Gastrocnemius medialis (tissue), 4 donors: ENCODE measurements around the gene HOXA3. TPM values are rescaled to one million over a fixed set of nuclear protein-coding genes. Genes with fewer than 3 reads are reported as not detected.

Experiments
- ATAC-seq, 2 donors: fragments of 150-250 bp; one replicate each; pipeline ENCODE4 v1.9.1; 2016
- DNase-seq, 2 donors: peaks; one replicate each; pipeline ENCODE4 v3.0.0-alpha.2; 2019
- H3K27ac ChIP-seq, 4 donors: fragments of 200-600 bp; sonication (generic); 1 replicate in 1 of 4; 2 replicates in 3 of 4; pipeline ENCODE4 v1.5.1; 2016 to 2018; ENCODE audit warnings: mild to moderate bottlenecking in 2 of 4, moderate library complexity in 1 of 4
- H3K27me3 ChIP-seq, 3 donors: fragments of 200-600 bp; sonication (generic) in 2 of 3; 1 replicate in 1 of 3; 2 replicates in 2 of 3; pipeline versions ENCODE4 v1.5.1 to v1.6.0; 2016 to 2019; ENCODE audit warnings: mild to moderate bottlenecking in 1 of 3, moderate library complexity in 1 of 3
- H3K36me3 ChIP-seq, 2 donors: fragments of 200-600 bp; sonication (generic) in 1 of 2; one replicate each; pipeline ENCODE4 v1.5.1; 2017 to 2018
- H3K4me1 ChIP-seq, 2 donors: fragments of 200-600 bp; sonication (generic) in 1 of 2; one replicate each; pipeline ENCODE4 v1.5.1; 2016 to 2017; ENCODE audit warnings: mild to moderate bottlenecking in 2 of 2
- H3K4me3 ChIP-seq, 4 donors: fragments of 200-600 bp; sonication (generic) in 3 of 4; 1 replicate in 1 of 4; 2 replicates in 3 of 4; pipeline ENCODE4 v1.5.1; 2016 to 2019; ENCODE audit warnings: mild to moderate bottlenecking in 2 of 4
- H3K9me3 ChIP-seq, 3 donors: fragments of 200-600 bp; sonication (generic) in 2 of 3; 1 replicate in 1 of 3; 2 replicates in 2 of 3; pipeline ENCODE4 v1.5.1; 2016 to 2019
- POLR2A ChIP-seq, 2 donors: fragments of 450-650 bp; IDR thresholded peaks; one replicate each; pipeline ENCODE4 v1.6.1; 2017; ENCODE audit warnings: antibody characterized with exemption in 2 of 2, mild to moderate bottlenecking in 2 of 2, moderate library complexity in 2 of 2
- in situ Hi-C, 4 donors: fragments of 200-750 bp; cut with MboI; loops; one replicate each; pipeline versions ENCODE4 v1.15.0 to v1.8.0; 2017; ENCODE audit warnings: low sequenced_read_pairs in 4 of 4
- intact Hi-C: fragments of 100-400 bp; cut with DNase I; formaldehyde crosslinking; loops from one replicate; pipeline ENCODE4 v1.15.1; 2023; ENCODE audit warnings: low total_unique reads
- total RNA-seq, 4 donors: library from RNA; depleted of rRNA; stranded (reverse); fragments of >200 nt; gene quantifications; one replicate each; pipeline versions ENCODE4 v1.1.0 to v1.2.3, GENCODE V29; 2016
- TF ChIP-seq, protein P1 (sequence below), 5 experiments: fragments of 450-650 bp in 3 of 5; fragments of 200-600 bp in 2 of 5; sonication (generic) in 2 of 5; IDR thresholded peaks in 4 of 5; conservative IDR thresholded peaks in 1 of 5; 1 replicate in 4 of 5; 2 replicates in 1 of 5; pipeline ENCODE4 v1.5.1; 2016 to 2019; ENCODE audit warnings: antibody characterized with exemption in 5 of 5, mild to moderate bottlenecking in 3 of 5, moderate library complexity in 3 of 5

The HOXA3 gene
- total RNA-seq, 4 donors from 2014 or later: 0.53 to 6.2 (median 3.0) TPM

GRCh38 chr7:27095897-27096767, 56.3 kb downstream of the HOXA3 start, which contains the start of gene HOXA1:
Gene HOXA1 (minus strand): TSS chr7:27096000. CDS start chr7:27095912, 88 bp downstream.
- DNase-seq (peak; percentile 52 to 55), ATAC-seq (peak; percentile 82 to 83)
- H3K9me3 ChIP-seq: no peaks in the 10 kb centered on the region
- in situ Hi-C loops: no loop called here
- intact Hi-C loops: loop anchor here (1.0 to 2.0 kb wide), 2 partner anchors 35 to 232 kb away; partner anchors contain the start of genes HOXA4 and SKAP2
- H3K27me3 ChIP-seq: no peaks in the 10 kb centered on the region
- H3K36me3 ChIP-seq: no peaks in the 10 kb centered on the region
- H3K4me3 ChIP-seq: peak within 1 kb of the TSS; percentile 78 to 97 (median 88)
- H3K27ac ChIP-seq: peak within 1 kb of the TSS; percentile 73 to 82 (median 80)
- peaks cover 11 to 24% of the 10 kb centered on the region in 2 donors for H3K4me1 ChIP-seq
- TF ChIP-seq, protein P1, sequence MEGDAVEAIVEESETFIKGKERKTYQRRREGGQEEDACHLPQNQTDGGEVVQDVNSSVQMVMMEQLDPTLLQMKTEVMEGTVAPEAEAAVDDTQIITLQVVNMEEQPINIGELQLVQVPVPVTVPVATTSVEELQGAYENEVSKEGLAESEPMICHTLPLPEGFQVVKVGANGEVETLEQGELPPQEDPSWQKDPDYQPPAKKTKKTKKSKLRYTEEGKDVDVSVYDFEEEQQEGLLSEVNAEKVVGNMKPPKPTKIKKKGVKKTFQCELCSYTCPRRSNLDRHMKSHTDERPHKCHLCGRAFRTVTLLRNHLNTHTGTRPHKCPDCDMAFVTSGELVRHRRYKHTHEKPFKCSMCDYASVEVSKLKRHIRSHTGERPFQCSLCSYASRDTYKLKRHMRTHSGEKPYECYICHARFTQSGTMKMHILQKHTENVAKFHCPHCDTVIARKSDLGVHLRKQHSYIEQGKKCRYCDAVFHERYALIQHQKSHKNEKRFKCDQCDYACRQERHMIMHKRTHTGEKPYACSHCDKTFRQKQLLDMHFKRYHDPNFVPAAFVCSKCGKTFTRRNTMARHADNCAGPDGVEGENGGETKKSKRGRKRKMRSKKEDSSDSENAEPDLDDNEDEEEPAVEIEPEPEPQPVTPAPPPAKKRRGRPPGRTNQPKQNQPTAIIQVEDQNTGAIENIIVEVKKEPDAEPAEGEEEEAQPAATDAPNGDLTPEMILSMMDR (IDR thresholded peaks at IDR 0.05 in 4 of 5, conservative IDR thresholded peaks at IDR 0.05 in 1 of 5): peak in 1 of 5 experiments; percentile 13
- peak; percentile 41 to 59 for TF ChIP-seq POLR2A (IDR thresholded peaks at IDR 0.05)

GRCh38 chr7:27095050-27095896, 57.1 kb downstream of the HOXA3 start:
- H3K9me3 ChIP-seq: no peaks in the 10 kb centered on the region
- peak overlapping the region; percentile 78 to 97 (median 88) for H3K4me3 ChIP-seq
- no peak for ATAC-seq
- in situ Hi-C loops (no loop called here), intact Hi-C loops (no loop called here)
- peak overlapping the region in 1 of 4 donors; percentile 81 for H3K27ac ChIP-seq
- no peaks in the 10 kb centered on the region for H3K27me3 ChIP-seq
- TF ChIP-seq POLR2A (IDR thresholded peaks at IDR 0.05): no peak
- TF ChIP-seq, protein P1 (IDR thresholded peaks at IDR 0.05 in 4 of 5, conservative IDR thresholded peaks at IDR 0.05 in 1 of 5): no peak
- peaks cover 11 to 24% of the 10 kb centered on the region in 2 donors for H3K4me1 ChIP-seq
- DNase-seq: no peak
- no peaks in the 10 kb centered on the region for H3K36me3 ChIP-seq

- Histone ChIP-seq H3K9me3 (no peaks in the 10 kb centered on the region), H3K36me3 (no peaks in the 10 kb centered on the region), H3K4me1 (peaks cover 11 to 24% of the 10 kb centered on the region in 2 donors), H3K27ac (no peak overlapping the region), H3K4me3 (no peak overlapping the region), H3K27me3 (peaks cover 0 to 3% (median 0%) of the 10 kb centered on the region in 3 donors)
- intact Hi-C loops: no loop called here
- in situ Hi-C loops: no loop called here
- DNase-seq (no peak), ATAC-seq (no peak)
- TF ChIP-seq POLR2A (IDR thresholded peaks at IDR 0.05): no peak
- TF ChIP-seq, protein P1 (IDR thresholded peaks at IDR 0.05 in 4 of 5, conservative IDR thresholded peaks at IDR 0.05 in 1 of 5): no peak
Observed at GRCh38 chr7:27094304-27095049, 57.9 kb downstream of the HOXA3 start.

DNA sequence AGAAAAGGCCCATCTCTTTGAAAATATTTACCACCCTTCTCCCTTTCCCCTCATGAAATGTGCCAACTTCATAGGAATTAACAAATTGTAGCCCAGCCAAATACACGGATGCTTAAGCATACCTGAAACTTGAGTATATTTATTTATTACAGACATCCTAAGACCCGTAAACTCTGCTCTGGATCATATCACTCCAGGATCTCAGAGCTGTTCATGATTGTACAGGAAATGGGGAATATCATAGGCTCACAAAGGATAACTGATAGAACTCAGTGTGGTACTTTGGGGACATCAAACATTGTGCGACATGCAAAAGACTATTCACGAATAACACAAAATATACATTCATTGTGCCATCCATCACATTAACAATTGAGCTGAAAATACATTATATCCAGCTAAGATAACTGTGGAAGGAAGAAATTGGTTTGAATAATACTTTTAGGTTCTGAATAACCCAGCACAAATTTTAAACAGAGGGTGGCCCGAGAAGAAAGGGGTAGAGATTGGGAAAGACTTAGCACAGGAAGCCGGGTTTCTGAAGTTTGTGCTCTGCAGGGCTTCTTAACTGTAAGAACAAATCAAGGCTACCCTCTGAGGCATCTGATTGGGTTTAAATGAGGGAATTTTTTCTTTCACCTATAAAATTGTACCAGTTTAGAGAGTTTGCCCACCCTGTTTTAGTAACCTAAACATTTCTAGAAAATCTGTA, 59.0 kb downstream of the HOXA3 start:
- Histone ChIP-seq H3K36me3 (no peaks in the 10 kb centered on the region), H3K4me3 (no peak overlapping the region), H3K4me1 (peaks cover 11 to 23% of the 10 kb centered on the region in 2 donors), H3K27ac (no peak overlapping the region), H3K9me3 (no peaks in the 10 kb centered on the region), H3K27me3 (peaks cover 9 to 14% (median 10%) of the 10 kb centered on the region in 3 donors)
- TF ChIP-seq, protein P1 (IDR thresholded peaks at IDR 0.05 in 4 of 5, conservative IDR thresholded peaks at IDR 0.05 in 1 of 5): no peak
- TF ChIP-seq POLR2A (IDR thresholded peaks at IDR 0.05): no peak
- DNase-seq (no peak), ATAC-seq (no peak)
- in situ Hi-C loops (no loop called here), intact Hi-C loops (no loop called here)
